ENCODE results near the gene LRCH1.

GRCh38 chr13:46604226-46604990 lies 51.4 kb downstream of the LRCH1 start:
- TF ChIP-seq EZH2phosphoT487 (IDR thresholded peaks at IDR 0.05; ENCODE audit: unreplicated experiment) (no peak), CTCF (conservative IDR thresholded peaks at IDR 0.05; ENCODE audit: low read depth in 2 of 2) (no peak), POLR2AphosphoS5 (IDR thresholded peaks at IDR 0.05; ENCODE audit: low read depth) (no peak), REST (IDR thresholded peaks at IDR 0.05; ENCODE audit: unreplicated experiment) (no peak)
